MM.1S (cell line): ENCODE data around the gene WSB1.

Experiments used
- DNase-seq: peaks from one replicate; pipeline ENCODE4 v3.0.0-alpha.2; 2015
- H2AFZ ChIP-seq: fragments of 300-600 bp; sonication (generic); 2 replicates; pipeline ENCODE4 v1.6.0; 2016; ENCODE audit warnings: antibody characterized with exemption, low read length
- H3F3A ChIP-seq: fragments of 300-600 bp; sonication (generic); 2 replicates; pipeline ENCODE4 v1.6.1; 2016; ENCODE audit warnings: mild to moderate bottlenecking, antibody characterized with exemption, low read length, moderate library complexity, mixed read lengths; ENCODE audit not compliant: insufficient read depth
- H3K27ac ChIP-seq: fragments of 300-600 bp; sonication (generic); 2 replicates; pipeline ENCODE4 v1.5.1; 2016; ENCODE audit warnings: mild to moderate bottlenecking, low read length
- H3K27me3 ChIP-seq: fragments of 300-600 bp; sonication (generic); replicated peaks from 2 replicates; pipeline ENCODE4 v1.6.0; 2016; ENCODE audit warnings: low read length; ENCODE audit not compliant: insufficient read depth
- H3K36me3 ChIP-seq: fragments of 300-600 bp; sonication (generic); replicated peaks from 2 replicates; pipeline ENCODE4 v1.6.1; 2016; ENCODE audit warnings: mild to moderate bottlenecking, low read length, mixed read lengths; ENCODE audit not compliant: insufficient read depth
- H3K4me1 ChIP-seq: fragments of 300-600 bp; sonication (generic); 2 replicates; pipeline ENCODE4 v1.6.1; 2016; ENCODE audit warnings: low read length, mixed read lengths
- H3K4me2 ChIP-seq: fragments of 300-600 bp; sonication (generic); 2 replicates; pipeline ENCODE4 v1.6.0; 2016; ENCODE audit warnings: low read depth, low read length
- H3K4me3 ChIP-seq: fragments of 300-600 bp; sonication (generic); 2 replicates; pipeline ENCODE4 v1.5.1; 2016; ENCODE audit warnings: low read length, mixed read lengths
- H3K79me2 ChIP-seq: fragments of 300-600 bp; sonication (generic); 2 replicates; pipeline ENCODE4 v1.6.1; 2016; ENCODE audit warnings: mixed run types, low read length, mixed read lengths
- H3K9ac ChIP-seq: fragments of 300-600 bp; sonication (generic); 2 replicates; pipeline ENCODE4 v1.6.1; 2016; ENCODE audit warnings: low read length, mixed read lengths
- H3K9me2 ChIP-seq: fragments of 300-600 bp; sonication (generic); replicated peaks from 2 replicates; pipeline ENCODE4 v1.6.1; 2016; ENCODE audit warnings: mild to moderate bottlenecking, low read length, mixed read lengths; ENCODE audit not compliant: insufficient read depth
- H3K9me3 ChIP-seq: fragments of 300-600 bp; sonication (generic); replicated peaks from 2 replicates; pipeline ENCODE4 v1.6.1; 2016; ENCODE audit warnings: mild to moderate bottlenecking, low read length, mixed read lengths; ENCODE audit not compliant: insufficient read depth
- H4K20me1 ChIP-seq: fragments of 300-600 bp; sonication (generic); 2 replicates; pipeline ENCODE4 v1.6.1; 2016; ENCODE audit warnings: mild to moderate bottlenecking, low read length, moderate library complexity, mixed read lengths; ENCODE audit not compliant: insufficient read depth
- EZH2 ChIP-seq: fragments of 300-600 bp; sonication (generic); optimal IDR thresholded peaks from 2 replicates; pipeline ENCODE3; 2017; ENCODE audit warnings: low read depth, mild to moderate bottlenecking, antibody characterized with exemption, low read length, mixed read lengths
- EZH2phosphoT487 ChIP-seq: fragments of 300-600 bp; sonication (generic); IDR thresholded peaks from 2 replicates; pipeline ENCODE4 v1.6.1; 2018; ENCODE audit warnings: antibody characterized with exemption, low read length
- TF ChIP-seq, protein P1 (sequence below): fragments of 300-600 bp; sonication (generic); IDR thresholded peaks from 2 replicates; pipeline ENCODE4 v1.5.1; 2016; ENCODE audit warnings: antibody characterized with exemption, low read length, mixed read lengths

Gene WSB1

DNA sequence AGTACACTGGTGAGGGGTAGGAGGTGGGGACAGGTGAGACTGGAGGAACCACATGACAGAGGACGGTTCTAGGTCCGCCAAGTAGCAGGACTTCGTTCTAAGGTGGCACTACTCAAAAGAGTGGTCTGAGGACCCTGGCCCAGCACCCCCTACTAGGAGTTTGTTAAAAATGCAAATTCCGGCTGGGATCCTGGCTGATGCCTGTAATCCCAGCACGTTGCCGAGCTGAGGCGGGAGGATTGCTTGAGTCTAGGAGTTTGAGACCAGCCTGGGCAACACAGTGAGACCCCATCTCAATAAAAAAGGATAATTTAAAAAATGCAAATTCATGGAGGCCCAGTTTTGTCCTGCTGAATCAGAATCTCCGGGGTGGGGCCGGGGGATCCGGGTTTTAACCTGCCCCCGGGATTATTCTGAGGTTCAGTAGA, 59.1 kb downstream of the WSB1 start:
- 0 out of 2 replicates have a peak overlapping the region, but pooled peaks have one; percentile 38 for H3K27ac ChIP-seq
- TF ChIP-seq EZH2phosphoT487, result no peak
- TF ChIP-seq, protein P1, sequence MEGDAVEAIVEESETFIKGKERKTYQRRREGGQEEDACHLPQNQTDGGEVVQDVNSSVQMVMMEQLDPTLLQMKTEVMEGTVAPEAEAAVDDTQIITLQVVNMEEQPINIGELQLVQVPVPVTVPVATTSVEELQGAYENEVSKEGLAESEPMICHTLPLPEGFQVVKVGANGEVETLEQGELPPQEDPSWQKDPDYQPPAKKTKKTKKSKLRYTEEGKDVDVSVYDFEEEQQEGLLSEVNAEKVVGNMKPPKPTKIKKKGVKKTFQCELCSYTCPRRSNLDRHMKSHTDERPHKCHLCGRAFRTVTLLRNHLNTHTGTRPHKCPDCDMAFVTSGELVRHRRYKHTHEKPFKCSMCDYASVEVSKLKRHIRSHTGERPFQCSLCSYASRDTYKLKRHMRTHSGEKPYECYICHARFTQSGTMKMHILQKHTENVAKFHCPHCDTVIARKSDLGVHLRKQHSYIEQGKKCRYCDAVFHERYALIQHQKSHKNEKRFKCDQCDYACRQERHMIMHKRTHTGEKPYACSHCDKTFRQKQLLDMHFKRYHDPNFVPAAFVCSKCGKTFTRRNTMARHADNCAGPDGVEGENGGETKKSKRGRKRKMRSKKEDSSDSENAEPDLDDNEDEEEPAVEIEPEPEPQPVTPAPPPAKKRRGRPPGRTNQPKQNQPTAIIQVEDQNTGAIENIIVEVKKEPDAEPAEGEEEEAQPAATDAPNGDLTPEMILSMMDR, result no peak
- no peak for TF ChIP-seq EZH2

DNA sequence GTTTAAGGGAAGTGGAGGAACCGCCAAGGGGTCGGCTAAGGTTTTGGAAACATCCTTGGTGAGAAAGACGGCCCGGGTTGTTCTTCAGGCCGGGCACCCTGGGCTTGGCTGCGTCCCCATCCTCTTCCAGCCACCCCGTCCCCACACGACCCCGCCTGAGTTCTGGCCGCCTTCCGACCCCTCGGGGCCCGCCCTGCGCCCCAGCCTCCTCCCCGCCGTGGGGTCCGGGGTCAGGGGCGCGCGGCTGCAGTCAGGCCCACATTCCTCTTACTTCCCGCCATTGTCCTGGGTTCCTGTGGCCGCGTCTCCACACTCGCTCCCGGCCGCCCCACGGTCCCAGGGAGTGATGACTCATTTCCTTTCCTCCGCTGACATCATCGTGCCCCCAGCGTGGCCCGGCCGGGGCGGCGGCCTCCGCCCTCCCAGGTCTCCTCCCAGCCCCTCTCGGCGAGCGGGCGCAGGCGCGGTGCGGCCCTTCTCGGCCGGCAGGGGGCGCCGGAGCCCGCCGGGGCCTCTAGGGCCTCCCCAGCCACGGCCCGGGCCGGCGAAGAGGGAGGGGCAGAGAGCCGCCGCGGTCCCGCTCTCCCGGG, 59.6 kb downstream of the WSB1 start:
- peak overlapping the region; percentile 96 for H3K9ac ChIP-seq

More for the DNA sequence above, 59.1 kb downstream of the WSB1 start:
- H3K79me2 ChIP-seq, result no peaks in the 10 kb centered on the region
- H3K27me3 ChIP-seq, result no peaks in the 10 kb centered on the region
- H4K20me1 ChIP-seq, result no peaks in the 10 kb centered on the region
- no peaks in the 10 kb centered on the region for H3K9me2 ChIP-seq
- no peak for DNase-seq
- H3K4me3 ChIP-seq, result peak overlapping the region; percentile 96
- peak overlapping the region; percentile 91 for H2AFZ ChIP-seq
- peak overlapping the region; percentile 96 for H3K9ac ChIP-seq
- peak overlapping the region; percentile 95; the same call in 1 of the 2 replicates for H3K4me2 ChIP-seq
- H3K4me1 ChIP-seq, result peaks cover 5% of the 10 kb centered on the region; the same call in 1 of the 2 replicates
- H3K36me3 ChIP-seq, result no peaks in the 10 kb centered on the region
- no peaks in the 10 kb centered on the region for H3K9me3 ChIP-seq
- H3F3A ChIP-seq, result peaks cover 6% of the 10 kb centered on the region; the same call in 1 of the 2 replicates

DNA sequence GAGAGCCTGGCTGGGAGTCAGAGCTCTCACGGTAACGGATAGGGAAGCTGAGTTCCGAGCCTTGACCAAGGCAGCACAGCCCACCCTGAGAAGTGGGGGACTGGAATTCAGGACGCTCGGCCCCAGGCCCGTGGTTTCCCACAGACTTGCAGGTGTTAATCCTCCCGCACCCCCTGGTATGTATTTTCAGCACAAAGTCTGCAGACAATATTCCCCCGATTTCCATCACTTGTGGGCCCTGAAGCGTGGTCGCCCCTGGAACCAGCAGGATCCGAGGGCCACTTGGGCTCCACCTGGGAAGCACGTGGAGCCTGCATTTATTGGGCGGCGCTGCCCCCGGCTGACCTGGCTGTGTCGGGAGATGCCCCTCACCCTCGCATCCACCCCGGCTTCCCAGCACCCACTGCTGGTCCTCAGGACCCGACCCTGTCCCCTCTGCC, 60.2 kb downstream of the WSB1 start:
- no peak for DNase-seq
- H3K27ac ChIP-seq, result no peak overlapping the region

More for the DNA sequence above, 59.6 kb downstream of the WSB1 start:
- TF ChIP-seq, protein P1, result peak; percentile 60
- TF ChIP-seq EZH2phosphoT487, result no peak
- DNase-seq, result peak; percentile 85
- Histone ChIP-seq H3K27me3 (no peaks in the 10 kb centered on the region), H3K9me3 (no peaks in the 10 kb centered on the region), H3K9me2 (no peaks in the 10 kb centered on the region), H3K36me3 (no peaks in the 10 kb centered on the region), H3K4me2 (peak overlapping the region; percentile 95), H3K4me3 (peak overlapping the region; percentile 96), H4K20me1 (no peaks in the 10 kb centered on the region), H3K27ac (peak overlapping the region; percentile 38; the same call in 1 of the 2 replicates), H3F3A (peaks cover 6% of the 10 kb centered on the region; the same call in 1 of the 2 replicates), H3K4me1 (peaks cover 5% of the 10 kb centered on the region; the same call in 1 of the 2 replicates), H3K79me2 (no peaks in the 10 kb centered on the region), H2AFZ (peak overlapping the region; percentile 94)

More for the DNA sequence above, 60.2 kb downstream of the WSB1 start:
- peak overlapping the region; percentile 94 for H2AFZ ChIP-seq
- H3K79me2 ChIP-seq, result no peaks in the 10 kb centered on the region
- peaks cover 6% of the 10 kb centered on the region; the same call in 1 of the 2 replicates for H3F3A ChIP-seq
- TF ChIP-seq EZH2 (no peak), EZH2phosphoT487 (no peak)
- TF ChIP-seq, protein P1, result no peak
- peaks cover 5% of the 10 kb centered on the region; the same call in 1 of the 2 replicates for H3K4me1 ChIP-seq
- no peaks in the 10 kb centered on the region for H3K36me3 ChIP-seq
- H4K20me1 ChIP-seq, result no peaks in the 10 kb centered on the region
- peak overlapping the region; percentile 72 for H3K9ac ChIP-seq
- no peaks in the 10 kb centered on the region for H3K27me3 ChIP-seq
- H3K4me2 ChIP-seq, result peak overlapping the region; percentile 95
- no peaks in the 10 kb centered on the region for H3K9me3 ChIP-seq
- no peaks in the 10 kb centered on the region for H3K9me2 ChIP-seq
- peak overlapping the region; percentile 96 for H3K4me3 ChIP-seq
